PC-3 (cell line): ENCODE results near the gene PYGO2.

Experiments used
- EZH2 ChIP-seq: fragments of 300-600 bp; sonication (generic); IDR thresholded peaks from one replicate; pipeline ENCODE4 v1.6.1; 2017; ENCODE audit warnings: antibody characterized with exemption, mild to moderate bottlenecking, low read length; ENCODE audit not compliant: unreplicated experiment
- EZH2phosphoT487 ChIP-seq: fragments of 300-600 bp; sonication (generic); IDR thresholded peaks from 2 replicates; pipeline ENCODE4 v1.6.1; 2018; ENCODE audit warnings: mild to moderate bottlenecking, antibody characterized with exemption, low read length, borderline replicate concordance
- TF ChIP-seq, protein P1 (sequence below): fragments of 300-600 bp; sonication (generic); conservative IDR thresholded peaks from 2 replicates; pipeline ENCODE4 v1.5.1; 2017; ENCODE audit warnings: antibody characterized with exemption, low read depth, mild to moderate bottlenecking, low read length

- TF ChIP-seq, protein P1, sequence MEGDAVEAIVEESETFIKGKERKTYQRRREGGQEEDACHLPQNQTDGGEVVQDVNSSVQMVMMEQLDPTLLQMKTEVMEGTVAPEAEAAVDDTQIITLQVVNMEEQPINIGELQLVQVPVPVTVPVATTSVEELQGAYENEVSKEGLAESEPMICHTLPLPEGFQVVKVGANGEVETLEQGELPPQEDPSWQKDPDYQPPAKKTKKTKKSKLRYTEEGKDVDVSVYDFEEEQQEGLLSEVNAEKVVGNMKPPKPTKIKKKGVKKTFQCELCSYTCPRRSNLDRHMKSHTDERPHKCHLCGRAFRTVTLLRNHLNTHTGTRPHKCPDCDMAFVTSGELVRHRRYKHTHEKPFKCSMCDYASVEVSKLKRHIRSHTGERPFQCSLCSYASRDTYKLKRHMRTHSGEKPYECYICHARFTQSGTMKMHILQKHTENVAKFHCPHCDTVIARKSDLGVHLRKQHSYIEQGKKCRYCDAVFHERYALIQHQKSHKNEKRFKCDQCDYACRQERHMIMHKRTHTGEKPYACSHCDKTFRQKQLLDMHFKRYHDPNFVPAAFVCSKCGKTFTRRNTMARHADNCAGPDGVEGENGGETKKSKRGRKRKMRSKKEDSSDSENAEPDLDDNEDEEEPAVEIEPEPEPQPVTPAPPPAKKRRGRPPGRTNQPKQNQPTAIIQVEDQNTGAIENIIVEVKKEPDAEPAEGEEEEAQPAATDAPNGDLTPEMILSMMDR, result no peak
- TF ChIP-seq EZH2 (no peak), EZH2phosphoT487 (no peak)
Observed at GRCh38 chr1:154966111-154966510, 4.5 kb upstream of the PYGO2 start.
